GM12874 (cell line): Measurements from ENCODE around the gene C2CD3.

Source experiments
- TF ChIP-seq, protein P1 (sequence below): IDR thresholded peaks from 2 replicates; pipeline ENCODE4 v1.5.1; 2011; ENCODE audit warnings: low read depth, mild to moderate bottlenecking, control low read depth, low read length, moderate library complexity; ENCODE audit not compliant: insufficient read depth

C2CD3 gene

DNA sequence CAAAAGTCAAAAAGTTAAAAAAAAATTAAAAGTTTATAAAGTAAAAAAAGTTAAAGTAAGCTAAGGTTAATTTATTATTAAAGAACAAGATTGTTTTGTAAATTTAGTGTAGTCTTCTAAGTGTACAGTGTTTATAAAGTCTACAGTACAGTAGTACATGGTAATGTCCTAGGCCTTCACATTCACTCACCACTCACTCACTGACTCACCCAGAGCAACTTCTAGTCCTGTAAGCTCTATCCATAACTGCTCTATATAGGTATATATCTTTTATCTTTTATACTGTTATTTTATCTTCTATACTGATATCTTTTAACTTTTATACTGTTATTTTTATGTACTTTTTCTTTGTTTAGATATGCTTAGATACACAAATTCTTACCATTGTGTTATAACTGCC is 11.2 kb downstream of the C2CD3 start:
- TF ChIP-seq, protein P1, sequence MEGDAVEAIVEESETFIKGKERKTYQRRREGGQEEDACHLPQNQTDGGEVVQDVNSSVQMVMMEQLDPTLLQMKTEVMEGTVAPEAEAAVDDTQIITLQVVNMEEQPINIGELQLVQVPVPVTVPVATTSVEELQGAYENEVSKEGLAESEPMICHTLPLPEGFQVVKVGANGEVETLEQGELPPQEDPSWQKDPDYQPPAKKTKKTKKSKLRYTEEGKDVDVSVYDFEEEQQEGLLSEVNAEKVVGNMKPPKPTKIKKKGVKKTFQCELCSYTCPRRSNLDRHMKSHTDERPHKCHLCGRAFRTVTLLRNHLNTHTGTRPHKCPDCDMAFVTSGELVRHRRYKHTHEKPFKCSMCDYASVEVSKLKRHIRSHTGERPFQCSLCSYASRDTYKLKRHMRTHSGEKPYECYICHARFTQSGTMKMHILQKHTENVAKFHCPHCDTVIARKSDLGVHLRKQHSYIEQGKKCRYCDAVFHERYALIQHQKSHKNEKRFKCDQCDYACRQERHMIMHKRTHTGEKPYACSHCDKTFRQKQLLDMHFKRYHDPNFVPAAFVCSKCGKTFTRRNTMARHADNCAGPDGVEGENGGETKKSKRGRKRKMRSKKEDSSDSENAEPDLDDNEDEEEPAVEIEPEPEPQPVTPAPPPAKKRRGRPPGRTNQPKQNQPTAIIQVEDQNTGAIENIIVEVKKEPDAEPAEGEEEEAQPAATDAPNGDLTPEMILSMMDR, result no peak

DNA sequence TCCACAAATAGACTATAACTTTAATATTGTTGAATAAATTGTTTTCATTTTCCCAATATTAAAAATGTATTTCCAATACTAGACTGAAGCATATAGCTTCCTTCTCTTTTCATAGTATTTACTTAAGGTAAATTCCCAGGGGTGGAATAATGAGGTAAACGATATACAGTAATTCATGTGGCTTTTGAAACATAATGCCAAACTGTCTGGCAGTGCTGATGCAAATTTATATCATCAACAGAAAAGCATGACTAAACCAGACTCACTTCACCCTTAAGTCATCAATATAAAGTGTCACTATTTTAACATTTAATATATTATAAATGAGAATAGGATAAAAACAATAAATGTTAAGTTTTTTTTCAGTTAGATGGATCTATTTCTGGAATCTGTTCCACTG is 13.6 kb downstream of the C2CD3 start:
- TF ChIP-seq, protein P1, result no peak

DNA sequence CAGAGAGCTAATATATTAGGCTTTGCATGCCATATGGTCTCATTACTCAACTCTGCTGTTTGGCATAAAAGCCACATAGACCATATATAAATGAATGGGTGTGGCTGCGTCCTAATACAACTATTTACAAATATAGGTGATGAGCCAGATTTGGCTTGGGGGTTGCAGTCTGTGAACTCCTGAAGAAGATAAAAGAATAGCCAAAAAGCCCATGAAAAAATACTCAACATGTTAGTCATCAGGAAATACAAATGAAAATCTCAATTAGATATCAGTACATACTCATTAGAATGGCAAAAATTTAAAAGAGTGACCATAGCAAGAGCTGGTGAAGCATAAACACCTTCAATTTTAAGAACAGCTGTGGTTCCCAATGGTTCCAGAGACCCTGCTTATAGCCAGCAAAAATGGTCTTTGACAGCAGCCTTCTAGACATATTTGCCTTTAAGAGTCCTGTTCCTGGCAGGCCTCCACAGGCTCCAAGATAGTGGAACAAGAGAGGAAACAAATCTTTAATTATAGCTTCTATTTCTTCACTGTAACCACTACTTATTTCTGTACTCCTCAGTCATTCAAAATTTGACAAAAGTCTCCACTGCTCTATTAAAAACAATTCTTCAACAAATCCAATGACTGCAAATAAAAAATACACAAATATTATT is 16.1 kb downstream of the C2CD3 start:
- TF ChIP-seq, protein P1, result no peak

DNA sequence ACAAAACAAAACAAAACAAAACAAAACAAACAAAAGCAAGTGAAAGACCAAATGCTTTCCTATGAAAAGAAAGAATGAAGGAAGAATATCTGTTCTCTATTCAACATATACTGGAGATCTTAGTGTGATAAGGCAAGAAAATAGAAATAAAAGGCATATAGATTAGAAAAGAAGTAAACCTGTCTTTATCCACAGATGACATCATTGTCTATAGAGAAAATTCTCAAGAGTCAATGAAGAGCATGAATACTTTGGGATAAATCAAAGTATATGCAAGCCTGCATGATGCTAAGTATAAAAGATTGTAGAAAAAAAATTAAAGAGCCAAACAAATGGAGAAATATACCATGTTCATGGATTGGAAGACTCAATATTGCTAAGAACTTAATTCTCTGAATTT is 17.6 kb downstream of the C2CD3 start:
- TF ChIP-seq, protein P1, result no peak

DNA sequence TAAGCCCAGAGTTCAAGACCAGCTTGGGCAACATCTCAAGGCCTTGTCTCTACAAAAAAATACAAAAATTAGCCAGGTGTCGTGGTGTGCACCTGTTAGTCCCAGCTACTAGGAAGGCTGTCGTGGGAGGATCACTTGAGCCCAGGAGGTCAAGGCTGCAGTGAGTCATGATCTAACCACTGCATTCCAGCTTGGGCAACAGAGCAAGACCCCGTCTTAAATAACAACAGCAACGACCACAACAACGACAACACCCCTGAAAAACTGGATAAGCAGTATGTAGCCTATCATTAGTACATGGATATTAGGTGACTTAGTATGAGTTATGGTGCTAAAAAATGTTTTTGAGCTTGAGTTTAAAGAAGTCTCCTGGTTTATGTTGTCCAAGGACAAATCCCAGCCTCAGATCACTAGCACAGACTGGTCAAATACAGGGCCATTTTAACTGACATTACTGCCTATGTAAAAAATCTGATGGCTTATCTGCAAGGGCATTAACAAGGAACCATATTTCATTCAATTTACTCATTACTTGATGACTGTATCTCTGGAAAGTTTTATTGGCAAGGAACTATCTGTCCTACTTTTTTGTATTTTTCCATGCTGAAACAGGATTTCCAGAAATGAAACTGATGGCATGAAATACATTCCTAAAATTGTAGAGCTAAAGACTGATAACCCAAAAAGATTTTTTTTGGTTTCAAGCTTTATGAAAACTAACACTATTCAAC is 23.4 kb downstream of the C2CD3 start:
- TF ChIP-seq, protein P1, result no peak

DNA sequence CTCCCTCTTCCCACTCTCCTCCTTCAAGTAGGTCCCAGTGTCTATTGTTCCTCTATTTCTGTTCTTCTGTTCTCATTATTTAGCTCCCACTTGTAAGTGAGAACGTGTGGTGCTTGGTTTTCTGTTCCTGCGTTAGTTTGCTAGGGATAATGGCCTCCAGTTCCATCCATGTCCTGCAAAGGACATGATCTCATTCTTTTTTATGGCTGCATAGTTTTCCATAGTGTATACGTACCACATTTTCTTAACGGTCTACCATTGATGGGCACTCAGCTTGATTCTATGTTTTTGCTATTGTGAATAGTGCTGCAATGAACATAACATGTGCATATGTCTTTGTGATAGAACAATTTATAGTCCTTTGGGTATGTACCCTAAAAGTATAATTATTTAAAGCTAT is 26.2 kb downstream of the C2CD3 start:
- TF ChIP-seq, protein P1, result no peak

DNA sequence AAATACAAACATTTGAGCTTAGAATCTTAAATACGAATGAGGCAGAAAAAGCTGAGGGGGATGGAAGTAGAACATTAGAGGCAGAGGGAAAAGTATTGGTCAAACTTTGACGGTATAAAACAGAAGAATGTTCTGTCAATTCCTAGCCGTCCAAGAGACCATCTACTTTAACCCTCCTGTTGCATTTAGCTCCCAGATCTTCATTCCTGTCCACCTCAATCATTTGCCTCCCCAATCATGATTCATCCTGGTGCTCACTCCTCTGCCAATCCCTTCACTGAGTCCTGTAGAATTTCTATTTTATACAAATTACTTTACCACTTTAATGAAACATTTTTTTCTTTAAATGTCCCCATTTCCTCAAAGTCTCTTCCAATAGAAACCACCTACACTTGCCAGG is 28.2 kb downstream of the C2CD3 start:
- TF ChIP-seq, protein P1, result no peak
